HG03558 (cell line): ENCODE results near the gene ESF1.
A peak's percentile ranks its signal among the peaks of the same experiment; 100 is the strongest.

Experiments
- ATAC-seq: cut with Tn5 transposase; IDR thresholded peaks from one replicate; pipeline ENCODE4 v1.9.1; 2021; ENCODE audit warnings: moderate number of reproducible peaks; ENCODE audit not compliant: unreplicated experiment; ENCODE audit errors: extremely low read depth

The ESF1 gene

GRCh38 chr20:13683833-13684232 is 100.9 kb downstream of the ESF1 start:
- ATAC-seq, result no peak

- ATAC-seq, result peak; percentile 93
Measured at GRCh38 chr20:13681248-13682125, 103.2 kb downstream of the ESF1 start.

- ATAC-seq, result no peak
Measured at GRCh38 chr20:13678944-13679343, 105.8 kb downstream of the ESF1 start.

GRCh38 chr20:13677241-13677640 is 107.5 kb downstream of the ESF1 start:
- no peak for ATAC-seq

GRCh38 chr20:13676682-13677081 is 108.0 kb downstream of the ESF1 start:
- no peak for ATAC-seq

- no peak for ATAC-seq
Measured at GRCh38 chr20:13672690-13673089, 112.0 kb downstream of the ESF1 start.

GRCh38 chr20:13671916-13672378 is 112.8 kb downstream of the ESF1 start:
- ATAC-seq, result no peak

GRCh38 chr20:13671512-13671911 is 113.2 kb downstream of the ESF1 start:
- ATAC-seq, result no peak

GRCh38 chr20:13670160-13670559 is 114.6 kb downstream of the ESF1 start:
- ATAC-seq, result no peak

GRCh38 chr20:13665709-13666395 is 118.9 kb downstream of the ESF1 start:
- ATAC-seq, result no peak
